SKM-1 (cell line): ENCODE measurements around the gene VMAC.

ENCODE experiments used
- DNase-seq: peaks from one replicate; lab custom pipeline; 2025; ENCODE audit not compliant: unreplicated experiment; lab: John Stamatoyannopoulos, UW

The VMAC gene

GRCh38 chr19:5903624-5904351 lies 884 bp upstream of the VMAC start, which contains the start of gene NDUFA11:
NDUFA11 (minus strand) TSS chr19:5903790; CDS start chr19:5903708, 82 bp downstream.
- DNase-seq, result peak; percentile 96

- no peak for DNase-seq
Measured at GRCh38 chr19:5905114-5905778, 574 bp downstream of the VMAC start.

DNA sequence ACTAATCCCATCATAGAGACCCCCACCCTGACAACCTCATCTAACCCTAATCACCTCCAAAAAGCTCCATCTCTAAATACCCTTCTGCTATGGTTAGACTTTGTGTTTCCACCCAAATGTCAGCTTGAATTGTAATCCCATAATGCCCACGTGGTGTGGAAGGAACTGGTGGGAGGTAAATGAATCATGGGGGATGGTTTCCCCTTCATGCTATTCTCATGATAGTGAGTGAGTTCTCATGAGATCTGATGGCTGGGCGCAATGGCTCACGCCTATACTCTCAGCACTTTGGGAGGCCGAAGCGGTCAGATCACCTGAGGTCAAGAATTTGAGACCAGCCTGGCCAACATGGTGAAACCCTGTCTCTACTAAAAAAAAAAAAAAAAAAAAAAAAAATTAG lies 2.6 kb downstream of the VMAC start:
- no peak for DNase-seq

GRCh38 chr19:5908773-5909442 lies 4.2 kb downstream of the VMAC start:
- no peak for DNase-seq

DNA sequence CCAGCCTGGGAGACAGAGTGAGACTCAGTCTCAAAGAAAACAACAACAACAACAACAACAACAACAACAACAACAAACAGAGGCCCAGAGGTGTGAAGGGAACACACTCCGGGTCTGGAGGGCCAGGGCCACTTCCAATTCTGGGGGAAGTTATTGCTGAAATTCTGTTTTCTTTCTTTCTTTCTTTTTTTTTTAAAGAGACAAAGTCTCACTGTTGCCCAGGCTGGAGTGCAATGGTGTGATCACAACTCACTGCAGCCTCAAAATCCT lies 5.9 kb downstream of the VMAC start:
- no peak for DNase-seq

- no peak for DNase-seq
Measured at GRCh38 chr19:5911366-5911765, 6.7 kb downstream of the VMAC start.

GRCh38 chr19:5913739-5914357 lies 9.2 kb downstream of the VMAC start, which contains the start of gene CAPS:
CAPS (plus strand) TSS chr19:5914254; CDS start chr19:5914407, 153 bp downstream.
- no peak for DNase-seq

DNA sequence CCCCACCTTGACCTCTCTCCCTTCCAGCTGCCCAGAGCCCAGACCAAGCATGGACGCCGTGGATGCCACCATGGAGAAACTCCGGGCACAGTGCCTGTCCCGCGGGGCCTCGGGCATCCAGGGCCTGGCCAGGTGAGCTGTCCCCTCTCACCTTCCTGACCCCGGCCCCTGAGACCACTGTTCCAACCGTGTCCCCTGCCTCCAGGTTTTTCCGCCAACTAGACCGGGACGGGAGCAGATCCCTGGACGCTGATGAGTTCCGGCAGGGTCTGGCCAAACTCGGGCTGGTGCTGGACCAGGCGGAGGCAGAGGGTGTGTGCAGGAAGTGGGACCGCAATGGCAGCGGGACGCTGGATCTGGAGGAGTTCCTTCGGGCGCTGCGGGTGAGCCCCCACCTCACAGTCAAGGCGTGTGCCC lies 9.7 kb downstream of the VMAC start:
- DNase-seq, result no peak

DNA sequence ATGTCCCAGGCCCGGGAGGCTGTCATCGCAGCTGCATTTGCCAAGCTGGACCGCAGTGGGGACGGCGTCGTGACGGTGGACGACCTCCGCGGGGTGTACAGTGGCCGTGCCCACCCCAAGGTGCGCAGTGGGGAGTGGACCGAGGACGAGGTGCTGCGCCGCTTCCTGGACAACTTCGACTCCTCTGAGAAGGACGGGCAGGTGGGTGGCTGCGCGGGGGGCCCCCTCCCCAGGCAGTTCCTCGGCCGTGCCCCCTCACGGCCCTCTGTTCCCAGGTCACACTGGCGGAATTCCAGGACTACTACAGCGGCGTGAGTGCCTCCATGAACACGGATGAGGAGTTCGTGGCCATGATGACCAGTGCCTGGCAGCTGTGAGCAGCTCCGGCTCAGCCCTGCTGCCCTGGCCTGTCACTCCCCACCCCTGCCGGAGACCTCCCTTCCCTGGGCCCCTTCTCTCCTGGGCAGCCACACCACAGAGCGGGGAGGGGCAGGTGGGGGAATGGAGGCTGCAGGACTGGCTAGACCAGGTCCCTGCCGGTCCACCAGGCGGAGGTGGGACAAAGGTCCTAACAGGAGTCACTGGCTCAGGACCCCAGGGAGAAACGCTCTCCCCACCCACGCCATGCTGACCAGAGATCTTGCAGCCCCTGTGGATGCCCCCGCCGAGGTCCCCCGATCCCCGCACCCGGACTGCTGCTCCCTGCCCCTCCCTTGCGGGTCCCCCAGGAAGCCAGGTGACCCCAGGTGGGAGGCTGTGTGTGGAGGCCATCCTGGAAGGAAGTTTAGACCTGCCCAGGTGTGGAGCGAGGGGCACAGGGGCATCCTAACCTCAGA lies 10.5 kb downstream of the VMAC start:
- DNase-seq, result no peak

DNA sequence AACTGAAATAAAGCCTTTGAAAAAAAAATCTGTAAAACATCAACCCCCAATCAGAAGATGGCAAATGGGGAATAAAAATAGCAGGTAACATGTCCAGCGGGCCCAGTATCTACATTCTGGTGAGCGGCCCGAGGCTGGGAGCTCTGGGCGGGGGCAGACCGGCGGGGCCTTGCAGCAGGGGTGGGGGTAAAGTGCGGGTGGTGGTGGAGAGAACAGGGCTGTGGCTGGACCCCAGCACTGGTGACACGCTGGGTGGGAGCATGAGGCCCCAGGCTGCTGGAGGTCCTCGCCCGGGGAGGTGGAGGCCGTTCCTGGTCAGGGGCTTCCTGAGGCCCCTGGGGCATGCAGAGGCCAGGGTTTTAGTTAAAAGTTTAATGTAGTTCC lies 11.1 kb downstream of the VMAC start:
- DNase-seq, result no peak

GRCh38 chr19:5916181-5916708 lies 11.6 kb downstream of the VMAC start:
- DNase-seq, result no peak

DNA sequence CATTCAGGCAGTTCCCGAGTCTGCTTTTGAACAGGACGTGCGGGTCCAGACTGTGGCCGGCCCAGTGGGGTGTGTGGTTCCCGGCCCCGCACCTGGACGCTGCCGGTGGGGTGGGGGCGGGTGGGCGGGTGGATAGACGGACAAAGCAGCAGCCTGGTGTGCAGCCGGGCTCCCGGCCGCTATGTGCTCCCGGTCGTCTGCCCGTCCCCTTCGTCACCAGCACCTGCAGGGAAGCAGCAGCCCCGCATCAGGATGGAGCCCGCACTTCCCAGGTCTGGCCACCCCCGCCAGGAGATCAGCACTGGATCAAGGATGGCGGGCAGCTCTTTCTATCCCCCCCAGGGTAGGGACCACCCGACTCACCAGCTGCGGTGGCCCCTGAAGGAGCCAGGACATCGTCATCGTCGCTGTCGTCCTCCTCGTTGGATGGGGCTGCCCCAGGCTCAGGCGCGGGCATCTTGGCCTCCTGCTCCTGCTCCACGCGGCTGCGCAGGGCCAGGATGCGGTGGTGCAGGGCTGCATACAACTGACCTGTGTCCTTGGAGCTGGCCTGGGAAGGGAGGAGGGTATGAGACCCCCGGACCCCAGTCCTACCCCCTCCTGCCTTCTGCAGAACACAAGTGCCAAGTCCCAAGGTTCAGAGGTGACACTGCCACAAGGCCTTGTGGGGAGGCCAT lies 12.9 kb downstream of the VMAC start:
- no peak for DNase-seq

GRCh38 chr19:5918463-5919079 lies 13.9 kb downstream of the VMAC start:
- DNase-seq, result no peak

- no peak for DNase-seq
Measured at GRCh38 chr19:5921516-5922160, 17.0 kb downstream of the VMAC start.

- DNase-seq, result no peak
Measured at GRCh38 chr19:5922161-5922545, 17.5 kb downstream of the VMAC start.

DNA sequence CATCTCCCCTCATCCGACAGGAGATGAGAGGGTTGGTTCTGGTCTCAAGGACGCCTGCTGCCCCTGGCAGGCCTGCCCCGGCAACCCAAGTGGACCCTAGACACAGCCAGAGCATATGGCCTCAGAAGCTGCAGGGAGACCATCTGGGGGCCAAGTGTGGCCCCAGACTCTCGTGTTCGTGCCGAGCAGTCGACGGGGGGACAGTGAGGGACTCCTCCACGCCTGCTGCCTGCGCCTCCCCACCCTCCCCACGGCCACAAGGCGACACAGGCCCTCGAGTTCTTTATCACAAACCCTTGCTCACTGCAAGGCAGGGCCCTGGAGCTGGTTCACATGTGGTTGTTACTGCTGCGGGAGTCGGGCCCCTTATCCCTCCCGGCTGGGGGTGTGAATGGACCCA lies 18.7 kb downstream of the VMAC start:
- no peak for DNase-seq

DNA sequence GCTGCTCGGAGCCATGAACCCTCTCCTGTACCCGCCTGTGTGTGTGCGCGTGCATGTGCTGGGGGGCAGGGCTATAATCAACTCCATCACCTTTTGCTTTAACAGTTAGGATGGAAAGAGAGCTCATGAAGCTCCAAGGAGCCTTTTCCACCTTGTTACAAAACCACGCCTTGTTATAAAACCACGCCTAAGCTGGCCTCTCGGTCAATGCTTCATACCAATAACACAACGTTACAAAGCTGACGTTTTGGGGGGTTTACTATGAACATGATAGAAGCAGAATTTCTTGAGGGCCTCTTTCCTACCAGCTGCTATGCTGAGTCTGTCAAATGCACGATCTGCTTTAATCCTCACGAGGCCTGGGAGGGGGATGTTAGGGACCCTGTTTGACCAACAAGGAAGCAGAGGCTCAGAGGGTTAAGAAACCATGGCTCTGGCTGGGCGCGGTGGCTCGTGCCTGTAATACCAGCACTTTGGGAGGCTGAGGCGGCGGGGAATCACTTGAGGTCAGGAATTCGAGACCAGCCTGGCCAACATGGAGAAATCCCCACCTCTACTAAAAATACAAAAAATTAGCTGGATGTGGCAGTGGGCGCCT lies 21.3 kb downstream of the VMAC start:
- no peak for DNase-seq

GRCh38 chr19:5926641-5927440 lies 22.2 kb downstream of the VMAC start:
- DNase-seq, result no peak
